Prostate gland (tissue), 2 donors: ENCODE measurements around the gene ZNF616.

Experiments
- CTCF ChIP-seq, 4 experiments: fragments of 200-600 bp in 2 of 4; fragments of 450-650 bp in 2 of 4; sonication (generic) in 2 of 4; IDR thresholded peaks; 1 replicate in 3 of 4; 2 replicates in 1 of 4; pipeline ENCODE4 v1.5.1; 2016 to 2019; ENCODE audit warnings: antibody characterized with exemption in 4 of 4, mild to moderate bottlenecking in 2 of 4, moderate library complexity in 2 of 4
- POLR2A ChIP-seq: fragments of 450-650 bp; IDR thresholded peaks from one replicate; pipeline ENCODE4 v1.6.1; 2016; ENCODE audit warnings: antibody characterized with exemption, mild to moderate bottlenecking

- no peak for TF ChIP-seq POLR2A
- no peak for TF ChIP-seq CTCF (IDR thresholded peaks at IDR 0.05)
Measured at GRCh38 chr19:52112624-52113023, 27.1 kb downstream of the ZNF616 start.
